ENCODE measurements around the gene MTHFD2.

The MTHFD2 gene

DNA sequence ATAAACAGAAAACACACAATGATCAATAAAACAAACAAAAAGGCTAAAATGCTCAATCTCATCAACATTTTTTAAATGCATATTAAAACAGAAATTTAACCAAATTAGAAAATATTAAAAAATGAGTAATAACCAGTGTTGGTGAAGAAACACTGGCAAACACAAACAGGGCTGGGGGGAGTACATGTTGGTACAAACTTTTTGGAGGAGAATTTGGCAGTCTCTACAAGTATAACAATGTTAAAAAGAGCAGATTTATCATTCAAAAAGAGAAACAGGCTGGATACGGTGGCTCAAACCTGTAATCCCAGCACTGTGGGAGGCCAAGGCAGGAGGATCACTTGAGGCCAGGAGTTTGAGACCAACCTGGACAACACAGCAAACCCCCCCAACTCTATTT, 33.7 kb upstream of the MTHFD2 start:
- DNase-seq (ENCODE audit: low read depth) = no peak
- H3K4me3 ChIP-seq (ENCODE audit: control insufficient read depth, low read depth, low read length) = no peak overlapping the region
- TF ChIP-seq, protein P1, sequence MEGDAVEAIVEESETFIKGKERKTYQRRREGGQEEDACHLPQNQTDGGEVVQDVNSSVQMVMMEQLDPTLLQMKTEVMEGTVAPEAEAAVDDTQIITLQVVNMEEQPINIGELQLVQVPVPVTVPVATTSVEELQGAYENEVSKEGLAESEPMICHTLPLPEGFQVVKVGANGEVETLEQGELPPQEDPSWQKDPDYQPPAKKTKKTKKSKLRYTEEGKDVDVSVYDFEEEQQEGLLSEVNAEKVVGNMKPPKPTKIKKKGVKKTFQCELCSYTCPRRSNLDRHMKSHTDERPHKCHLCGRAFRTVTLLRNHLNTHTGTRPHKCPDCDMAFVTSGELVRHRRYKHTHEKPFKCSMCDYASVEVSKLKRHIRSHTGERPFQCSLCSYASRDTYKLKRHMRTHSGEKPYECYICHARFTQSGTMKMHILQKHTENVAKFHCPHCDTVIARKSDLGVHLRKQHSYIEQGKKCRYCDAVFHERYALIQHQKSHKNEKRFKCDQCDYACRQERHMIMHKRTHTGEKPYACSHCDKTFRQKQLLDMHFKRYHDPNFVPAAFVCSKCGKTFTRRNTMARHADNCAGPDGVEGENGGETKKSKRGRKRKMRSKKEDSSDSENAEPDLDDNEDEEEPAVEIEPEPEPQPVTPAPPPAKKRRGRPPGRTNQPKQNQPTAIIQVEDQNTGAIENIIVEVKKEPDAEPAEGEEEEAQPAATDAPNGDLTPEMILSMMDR (conservative IDR thresholded peaks at IDR 0.05; ENCODE audit: control insufficient read depth, insufficient read depth, low read depth, low read length) = no peak

DNA sequence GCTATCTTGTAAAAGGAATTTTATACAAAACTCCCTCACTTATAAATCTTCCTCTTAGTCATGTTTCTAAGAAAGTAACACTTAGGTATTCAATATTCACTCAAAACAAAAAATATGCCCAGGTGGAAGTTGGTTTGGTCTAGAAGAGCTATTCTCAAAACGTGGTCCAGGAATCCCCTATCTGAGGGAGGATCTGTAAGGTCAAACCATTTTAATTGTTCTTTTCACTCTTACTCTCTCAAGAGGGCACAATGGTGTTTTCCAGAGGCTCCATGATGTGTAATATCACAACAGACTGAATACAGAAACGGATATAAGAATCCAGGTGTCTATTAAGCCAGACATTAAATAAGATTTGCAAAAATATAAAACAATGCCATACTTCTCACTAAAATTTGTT, 29.7 kb upstream of the MTHFD2 start:
- TF ChIP-seq, protein P1 (conservative IDR thresholded peaks at IDR 0.05; ENCODE audit: control insufficient read depth, insufficient read depth, low read depth, low read length) = no peak
- DNase-seq (ENCODE audit: low read depth) = no peak
- no peak overlapping the region for H3K4me3 ChIP-seq (ENCODE audit: control insufficient read depth, low read depth, low read length)

DNA sequence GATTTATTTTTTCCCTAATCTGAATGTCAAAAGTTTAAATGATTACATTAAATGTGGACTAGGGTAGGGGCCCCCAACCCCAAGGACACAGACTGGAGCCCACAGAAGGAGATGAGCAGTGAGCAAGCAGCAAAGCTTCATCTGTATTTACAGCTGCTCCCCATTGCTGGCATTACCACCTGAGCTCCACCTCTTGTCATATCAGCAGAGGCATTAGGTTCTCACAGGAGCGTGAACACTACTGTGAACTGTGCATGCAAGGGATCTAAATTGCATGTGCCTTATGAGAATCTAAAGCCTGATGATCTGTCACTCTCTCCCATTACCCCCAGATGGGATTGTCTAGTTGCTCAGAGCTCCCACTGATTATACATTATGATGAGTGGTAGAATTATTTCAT, 23.5 kb upstream of the MTHFD2 start:
- H3K4me3 ChIP-seq (ENCODE audit: control insufficient read depth, low read depth, low read length) = no peak overlapping the region

DNA sequence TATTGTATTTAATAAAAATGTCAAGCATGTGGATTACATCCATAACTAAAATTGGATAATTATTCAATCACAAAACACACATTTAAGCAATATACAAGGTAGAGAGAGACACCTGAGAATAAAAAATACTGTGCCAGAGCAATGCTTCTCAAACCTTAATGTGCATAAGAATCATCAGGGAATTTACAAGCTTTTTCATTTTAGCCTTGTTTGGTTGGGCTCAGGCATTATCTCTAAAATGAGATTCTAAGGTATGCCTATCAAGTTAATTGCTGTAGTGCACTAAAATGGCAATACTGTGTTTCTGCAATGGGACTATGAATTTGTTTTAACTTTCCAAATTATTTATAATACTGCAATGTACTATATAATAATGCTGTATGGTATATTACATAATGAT, 20.7 kb upstream of the MTHFD2 start:
- no peak for DNase-seq (ENCODE audit: low read depth)
- peak overlapping the region; percentile 87 for H3K4me3 ChIP-seq (ENCODE audit: control insufficient read depth, low read depth, low read length)
- TF ChIP-seq, protein P1 (conservative IDR thresholded peaks at IDR 0.05; ENCODE audit: control insufficient read depth, insufficient read depth, low read depth, low read length) = no peak

More for the DNA sequence above, 23.5 kb upstream of the MTHFD2 start:
- DNase-seq (ENCODE audit: low read depth) = no peak
- TF ChIP-seq, protein P1 (conservative IDR thresholded peaks at IDR 0.05; ENCODE audit: control insufficient read depth, insufficient read depth, low read depth, low read length) = no peak

DNA sequence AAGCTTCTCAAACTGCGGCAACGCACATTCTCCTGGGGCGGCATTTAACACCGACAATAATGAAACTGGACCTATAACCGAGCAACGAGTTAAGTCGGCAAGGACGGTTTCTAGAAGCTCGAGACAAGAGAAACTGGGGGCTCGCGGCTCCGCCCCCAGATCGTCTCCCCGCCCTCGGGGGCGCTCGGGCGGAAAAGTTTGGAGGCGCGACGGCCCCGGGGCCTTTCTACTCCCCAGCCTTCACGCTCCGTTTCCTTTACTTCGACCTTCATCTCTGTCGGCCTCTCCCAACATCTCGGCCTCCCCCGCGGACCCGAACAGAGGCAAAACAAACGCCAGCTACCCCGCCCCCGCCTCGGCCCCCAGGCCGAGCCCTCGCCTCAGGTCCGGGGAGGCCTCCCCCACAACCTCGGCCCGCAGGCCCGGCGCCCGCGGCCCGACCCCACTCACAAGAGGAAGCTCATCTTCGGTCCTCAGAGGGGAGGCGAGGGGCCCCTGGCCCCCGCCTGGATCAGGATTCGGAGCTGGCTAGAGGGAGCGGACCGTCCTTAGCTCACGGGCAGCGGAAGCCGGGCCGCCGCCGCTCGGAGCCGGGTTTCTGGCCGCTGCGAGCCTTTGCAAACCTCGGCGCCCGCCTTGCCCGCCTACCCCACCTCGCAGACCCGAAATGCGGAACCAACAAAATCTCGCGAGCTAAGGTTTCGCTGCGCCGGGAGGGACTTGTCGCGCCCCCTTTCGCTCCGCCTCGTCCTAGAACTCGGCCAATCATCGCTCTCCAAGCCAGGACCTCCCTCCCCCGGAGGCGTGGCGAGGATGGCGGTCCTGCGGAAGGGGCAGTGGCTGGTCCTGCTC, 20.0 kb upstream of the MTHFD2 start, which contains the start of gene MOB1A:
TSS of gene MOB1A (minus strand) at position 669 of the 852 bp plus-strand sequence. CDS start at position 464, 205 bp downstream.
- H3K4me3 ChIP-seq (ENCODE audit: control insufficient read depth, low read depth, low read length) = peak within 1 kb of the TSS; percentile 87
- TF ChIP-seq, protein P1 (conservative IDR thresholded peaks at IDR 0.05; ENCODE audit: control insufficient read depth, insufficient read depth, low read depth, low read length) = no peak
- peak; percentile 98 for DNase-seq (ENCODE audit: low read depth)

DNA sequence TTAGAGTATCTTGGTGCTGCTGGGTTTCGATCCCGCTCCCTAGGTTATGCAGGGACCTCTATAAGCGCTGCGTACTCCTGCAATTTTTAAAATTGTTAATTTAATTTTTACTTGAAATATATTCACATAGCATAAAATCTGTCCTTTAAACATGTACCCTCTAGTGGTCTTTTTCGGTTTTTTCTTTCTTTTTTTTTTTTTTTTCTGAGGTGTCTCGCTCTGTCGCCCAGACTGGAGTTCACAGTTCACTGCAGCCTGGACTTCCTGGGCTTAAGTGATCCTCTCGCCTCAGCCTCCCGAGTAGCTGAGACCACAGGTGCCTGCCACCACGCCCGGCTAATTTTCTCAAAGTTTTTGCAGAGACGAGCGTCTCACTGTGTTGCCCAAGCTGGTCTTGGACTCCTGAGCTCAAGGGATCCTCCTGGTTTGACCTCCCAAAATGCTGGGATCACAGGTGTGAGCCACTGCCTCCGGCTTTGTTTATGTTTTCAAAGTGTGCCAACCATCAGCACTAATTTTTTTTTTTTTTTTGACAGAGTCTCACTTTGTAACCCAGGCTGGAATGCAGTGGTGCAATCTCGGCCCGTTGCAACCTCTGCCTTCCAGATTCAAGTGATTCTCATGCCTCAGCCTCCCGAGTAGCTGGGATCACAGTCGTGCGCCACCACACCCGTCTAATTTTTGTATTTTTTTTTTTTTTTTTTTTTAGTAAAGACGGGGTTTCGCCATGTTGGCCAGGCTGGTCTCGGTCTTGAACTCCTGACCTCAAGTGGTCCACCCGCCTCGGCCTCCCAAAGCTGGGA, 19.2 kb upstream of the MTHFD2 start:
- TF ChIP-seq, protein P1 (conservative IDR thresholded peaks at IDR 0.05; ENCODE audit: control insufficient read depth, insufficient read depth, low read depth, low read length) = no peak
- peak overlapping the region; percentile 87 for H3K4me3 ChIP-seq (ENCODE audit: control insufficient read depth, low read depth, low read length)

More for the DNA sequence above, 19.2 kb upstream of the MTHFD2 start:
- DNase-seq (ENCODE audit: low read depth) = no peak

Measured in fibroblast of mammary gland (primary cell).